Uterus (tissue), 2 donors: ENCODE measurements around the gene TP53TG3F.
"Not testable (repeated sequence)": the region's sequence is repeated elsewhere in the genome, so short reads cannot be mapped to it uniquely, and the experiment has no call there.

Experiments
- CTCF ChIP-seq, 4 experiments: fragments of 200-600 bp in 2 of 4; fragments of 450-650 bp in 2 of 4; sonication (generic) in 2 of 4; IDR thresholded peaks; one replicate each; pipeline ENCODE4 v1.5.1; 2016 to 2019; ENCODE audit warnings: antibody characterized with exemption in 4 of 4, mild to moderate bottlenecking in 2 of 4, moderate library complexity in 1 of 4
- POLR2A ChIP-seq, 2 donors: fragments of 450-650 bp; IDR thresholded peaks; one replicate each; pipeline ENCODE4 v1.6.1; 2016; ENCODE audit warnings: antibody characterized with exemption in 2 of 2, mild to moderate bottlenecking in 1 of 2, moderate library complexity in 1 of 2

GRCh38 chr16:33491611-33492010 is 32.2 kb downstream of the TP53TG3F start:
- TF ChIP-seq POLR2A, CTCF (IDR thresholded peaks at IDR 0.05): not testable (repeated sequence)
